Measurements from ENCODE around the gene CYP27A1.

- no peak for TF ChIP-seq POLR2A (IDR thresholded peaks at IDR 0.05)
- no peak for TF ChIP-seq CTCF (IDR thresholded peaks at IDR 0.05)
Observed at GRCh38 chr2:218861645-218862318, 79.8 kb downstream of the CYP27A1 start.
